ENCODE measurements around the gene FADS1. TPM values are rescaled to one million over a fixed set of nuclear protein-coding genes. Genes with fewer than 3 reads are reported as not detected.

FADS1 gene
- polyA plus RNA-seq, 1 donor (not counting 4 experiments of a cell fraction or from before 2014, with no cell fraction given): 34.0 TPM

GRCh38 chr11:61862714-61863547 is 46.1 kb upstream of the FADS1 start:
- Histone ChIP-seq H3K9me3 (ENCODE audit: control insufficient read depth, low read depth, low read length) (no peaks in the 10 kb centered on the region), H3K9me1 (ENCODE audit: control insufficient read depth, extremely low read depth, insufficient read depth, low read length) (no peaks in the 10 kb centered on the region), H3K4me2 (ENCODE audit: control insufficient read depth, extremely low read depth, insufficient read depth, low read depth, low read length) (no peak overlapping the region), H2AFZ (ENCODE audit: control insufficient read depth, low read length) (no peak overlapping the region), H3K27me3 (ENCODE audit: control insufficient read depth, extremely low read depth, insufficient read depth, low read length) (no peaks in the 10 kb centered on the region), H3K27ac (ENCODE audit: control insufficient read depth, insufficient read depth, low read length) (no peak overlapping the region), H4K20me1 (ENCODE audit: control insufficient read depth, extremely low read depth, insufficient read depth, low read length) (peaks cover 3% of the 10 kb centered on the region), H3K9ac (ENCODE audit: control insufficient read depth, extremely low read depth, insufficient read depth, low read length) (no peak overlapping the region), H3K36me3 (ENCODE audit: control insufficient read depth in 2 of 2, extremely low read depth in 1 of 2, insufficient read depth in 2 of 2, low read length in 2 of 2) (peaks cover 11 to 27% of the 10 kb centered on the region in 2 experiments), H3K79me2 (ENCODE audit: control insufficient read depth, insufficient read depth, low read length) (no peaks in the 10 kb centered on the region), H3K4me1 (ENCODE audit: control insufficient read depth, extremely low read depth, insufficient read depth, low read length) (peaks cover 11% of the 10 kb centered on the region), H3K4me3 (ENCODE audit: control insufficient read depth in 2 of 3, extremely low read depth in 1 of 3, insufficient read depth in 2 of 3, low read depth in 1 of 3, low read length in 3 of 3) (no peak overlapping the region)
- DNase-seq (ENCODE audit: low read depth, low spot score): no peak
- FAIRE-seq: no peak
- dilution Hi-C loops (cut with MboI; ENCODE audit: extremely low pct_ligation_motif_present, low sequenced_read_pairs): no loop called here
- no peak for TF ChIP-seq CTCF (optimal IDR thresholded peaks at IDR 0.05 in 1 of 3, IDR thresholded peaks at IDR 0.05 in 1 of 3, conservative IDR thresholded peaks at IDR 0.05 in 1 of 3; ENCODE audit: extremely low read depth in 1 of 3, insufficient read depth in 2 of 3, low read length in 3 of 3)
- no peak for TF ChIP-seq EZH2 (IDR thresholded peaks at IDR 0.05; ENCODE audit: low read length)

DNA sequence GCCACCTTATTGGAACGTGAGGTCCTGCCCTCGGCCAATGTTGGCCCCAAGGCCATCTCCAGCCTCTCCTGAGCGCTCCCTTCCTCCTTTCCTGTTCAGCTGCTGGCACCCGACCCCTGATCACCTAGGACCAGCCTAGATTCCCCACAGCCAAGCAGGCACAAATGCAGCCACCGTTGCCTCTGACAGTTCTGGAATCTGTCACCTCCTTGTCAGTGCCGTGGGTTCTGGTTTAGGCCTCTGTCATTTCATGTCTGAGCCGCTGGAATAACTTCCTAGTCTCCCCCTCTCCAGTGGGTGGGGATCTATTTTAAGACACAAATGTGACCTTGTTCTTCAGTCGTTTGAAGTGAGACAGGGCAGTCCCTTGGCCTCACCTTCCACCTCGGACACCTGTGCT is 44.8 kb upstream of the FADS1 start:
- no peak overlapping the region for H3K4me2 ChIP-seq (ENCODE audit: control insufficient read depth, extremely low read depth, insufficient read depth, low read depth, low read length)
- TF ChIP-seq CTCF (optimal IDR thresholded peaks at IDR 0.05 in 1 of 3, IDR thresholded peaks at IDR 0.05 in 1 of 3, conservative IDR thresholded peaks at IDR 0.05 in 1 of 3; ENCODE audit: extremely low read depth in 1 of 3, insufficient read depth in 2 of 3, low read length in 3 of 3) (no peak), EZH2 (IDR thresholded peaks at IDR 0.05; ENCODE audit: low read length) (no peak)
- H3K9me1 ChIP-seq (ENCODE audit: control insufficient read depth, extremely low read depth, insufficient read depth, low read length): no peaks in the 10 kb centered on the region
- no peaks in the 10 kb centered on the region for H3K27me3 ChIP-seq (ENCODE audit: control insufficient read depth, extremely low read depth, insufficient read depth, low read length)
- peaks cover 11% of the 10 kb centered on the region for H3K4me1 ChIP-seq (ENCODE audit: control insufficient read depth, extremely low read depth, insufficient read depth, low read length)
- H3K27ac ChIP-seq (ENCODE audit: control insufficient read depth, insufficient read depth, low read length): no peak overlapping the region
- DNase-seq (ENCODE audit: low read depth, low spot score): no peak
- H3K79me2 ChIP-seq (ENCODE audit: control insufficient read depth, insufficient read depth, low read length): no peaks in the 10 kb centered on the region
- H3K9ac ChIP-seq (ENCODE audit: control insufficient read depth, extremely low read depth, insufficient read depth, low read length): no peak overlapping the region
- H3K4me3 ChIP-seq (ENCODE audit: control insufficient read depth in 2 of 3, extremely low read depth in 1 of 3, insufficient read depth in 2 of 3, low read depth in 1 of 3, low read length in 3 of 3): no peak overlapping the region
- H3K9me3 ChIP-seq (ENCODE audit: control insufficient read depth, low read depth, low read length): no peaks in the 10 kb centered on the region
- FAIRE-seq: no peak
- no peak overlapping the region for H2AFZ ChIP-seq (ENCODE audit: control insufficient read depth, low read length)
- peaks cover 3% of the 10 kb centered on the region for H4K20me1 ChIP-seq (ENCODE audit: control insufficient read depth, extremely low read depth, insufficient read depth, low read length)
- dilution Hi-C loops (cut with MboI; ENCODE audit: extremely low pct_ligation_motif_present, low sequenced_read_pairs): no loop called here
- H3K36me3 ChIP-seq (ENCODE audit: control insufficient read depth in 2 of 2, extremely low read depth in 1 of 2, insufficient read depth in 2 of 2, low read length in 2 of 2): peaks cover 17 to 33% of the 10 kb centered on the region in 2 experiments

All from keratinocyte (primary cell).